Measurements from ENCODE around the gene SP100.
"Not testable (repeated sequence)": the region's sequence is repeated elsewhere in the genome, so short reads cannot be mapped to it uniquely, and the experiment has no call there.

SP100 gene

GRCh38 chr2:230435431-230435830 is 19.4 kb downstream of the SP100 start:
- DNase-seq (ENCODE audit: low spot score), result no peak
- TF ChIP-seq CTCF (IDR thresholded peaks at IDR 0.05; ENCODE audit: extremely low read depth, missing control alignments), result no peak

GRCh38 chr2:230439121-230439520 is 23.1 kb downstream of the SP100 start:
- not testable (repeated sequence) for DNase-seq (ENCODE audit: low spot score)

GRCh38 chr2:230439590-230439989 is 23.6 kb downstream of the SP100 start:
- DNase-seq (ENCODE audit: low spot score), result no peak
- TF ChIP-seq CTCF (IDR thresholded peaks at IDR 0.05; ENCODE audit: extremely low read depth, missing control alignments), result no peak

- no peak for DNase-seq (ENCODE audit: low spot score)
- no peak for TF ChIP-seq CTCF (IDR thresholded peaks at IDR 0.05; ENCODE audit: extremely low read depth, missing control alignments)
Measured at GRCh38 chr2:230441227-230441897, 25.4 kb downstream of the SP100 start.

- TF ChIP-seq CTCF (IDR thresholded peaks at IDR 0.05; ENCODE audit: extremely low read depth, missing control alignments), result no peak
- DNase-seq (ENCODE audit: low spot score), result no peak
Measured at GRCh38 chr2:230443541-230443940, 27.5 kb downstream of the SP100 start.

GRCh38 chr2:230444832-230445231 is 28.8 kb downstream of the SP100 start:
- TF ChIP-seq CTCF (IDR thresholded peaks at IDR 0.05; ENCODE audit: extremely low read depth, missing control alignments), result no peak
- no peak for DNase-seq (ENCODE audit: low spot score)

- TF ChIP-seq CTCF (IDR thresholded peaks at IDR 0.05; ENCODE audit: extremely low read depth, missing control alignments), result no peak
- DNase-seq (ENCODE audit: low spot score), result no peak
Measured at GRCh38 chr2:230447036-230447435, 31.0 kb downstream of the SP100 start.
